GM19452 (cell line): ENCODE results near the gene FZD7.
A peak's percentile ranks its signal among the peaks of the same experiment; 100 is the strongest.

Experiments
- ATAC-seq: cut with Tn5 transposase; IDR thresholded peaks from one replicate; pipeline ENCODE4 v1.9.1; 2021; ENCODE audit not compliant: unreplicated experiment

Gene FZD7

GRCh38 chr2:202009581-202009980 is 24.1 kb upstream of the FZD7 start:
- ATAC-seq, result no peak

- no peak for ATAC-seq
Observed at GRCh38 chr2:202014318-202014717, 19.3 kb upstream of the FZD7 start.

- ATAC-seq, result no peak
Observed at GRCh38 chr2:202014759-202015211, 18.9 kb upstream of the FZD7 start.

- no peak for ATAC-seq
Observed at GRCh38 chr2:202015471-202015870, 18.2 kb upstream of the FZD7 start.

GRCh38 chr2:202016579-202017227 is 17.0 kb upstream of the FZD7 start:
- no peak for ATAC-seq

GRCh38 chr2:202017940-202018339 is 15.7 kb upstream of the FZD7 start:
- ATAC-seq, result no peak

- no peak for ATAC-seq
Observed at GRCh38 chr2:202018950-202019349, 14.7 kb upstream of the FZD7 start.

GRCh38 chr2:202019689-202020450 is 13.8 kb upstream of the FZD7 start:
- ATAC-seq, result no peak

GRCh38 chr2:202022755-202023154 is 10.9 kb upstream of the FZD7 start:
- no peak for ATAC-seq

GRCh38 chr2:202023198-202023903 is 10.3 kb upstream of the FZD7 start:
- no peak for ATAC-seq

- no peak for ATAC-seq
Observed at GRCh38 chr2:202023904-202024266, 9.8 kb upstream of the FZD7 start.

- no peak for ATAC-seq
Observed at GRCh38 chr2:202024871-202025270, 8.8 kb upstream of the FZD7 start.

- no peak for ATAC-seq
Observed at GRCh38 chr2:202025816-202026215, 7.8 kb upstream of the FZD7 start.

- ATAC-seq, result no peak
Observed at GRCh38 chr2:202026507-202026906, 7.1 kb upstream of the FZD7 start.

GRCh38 chr2:202030691-202031090 is 3.0 kb upstream of the FZD7 start:
- ATAC-seq, result no peak

GRCh38 chr2:202031246-202031951 is 2.3 kb upstream of the FZD7 start:
- ATAC-seq, result no peak

- ATAC-seq, result no peak
Observed at GRCh38 chr2:202032846-202033316, 774 bp upstream of the FZD7 start.

- ATAC-seq, result peak; percentile 3
Observed at GRCh38 chr2:202034249-202035088, 814 bp downstream of the FZD7 start.

GRCh38 chr2:202035089-202035940 is 1.7 kb downstream of the FZD7 start:
- ATAC-seq, result no peak
